HepG2 (cell line): ENCODE measurements around the gene LCMT2. TPM values are rescaled to one million over a fixed set of nuclear protein-coding genes. Genes with fewer than 3 reads are reported as not detected.

Source experiments
- CCAR2 ChIP-seq: fragments of 200-400 bp; formaldehyde crosslinking; optimal IDR thresholded peaks from 2 replicates; pipeline ENCODE3; 2018; ENCODE audit warnings: low read depth, mild to moderate bottlenecking, low read length, moderate library complexity
- GABPB1 ChIP-seq: IDR thresholded peaks from 2 replicates; pipeline ENCODE4 v1.6.1; 2016; ENCODE audit warnings: mild to moderate bottlenecking, missing genetic modification reagents, moderate library complexity, missing compliant biosample characterization
- IRX3 ChIP-seq: sonication (generic); formaldehyde crosslinking; IDR thresholded peaks from 2 replicates; pipeline ENCODE4 v1.8.1; 2023; ENCODE audit warnings: mild to moderate bottlenecking, low read depth, missing genetic modification reagents, borderline replicate concordance
- KDM2A ChIP-seq: sonication (generic); formaldehyde crosslinking; IDR thresholded peaks from 2 replicates; pipeline ENCODE4 v1.4.0; 2020; ENCODE audit warnings: low read depth, missing genetic modification reagents, borderline replicate concordance
- MAX ChIP-seq: IDR thresholded peaks from 2 replicates; pipeline ENCODE4 v1.6.1; 2012; ENCODE audit warnings: inconsistent platforms
- MBNL3 ChIP-seq: fragments of 250-450 bp; sonication (Bioruptor Pico); conservative IDR thresholded peaks from 2 replicates; pipeline ENCODE4 v1.8.0; 2022; ENCODE audit warnings: mild to moderate bottlenecking, inconsistent platforms
- NAIF1 ChIP-seq: sonication (generic); formaldehyde crosslinking; IDR thresholded peaks from 2 replicates; pipeline ENCODE4 v1.5.0; 2020; ENCODE audit warnings: mild to moderate bottlenecking, missing genetic modification reagents, borderline replicate concordance
- PAF1 ChIP-seq: IDR thresholded peaks from 2 replicates; pipeline ENCODE4 v1.6.1; 2016; ENCODE audit warnings: missing genetic modification reagents, missing compliant biosample characterization
- PREB ChIP-seq: sonication (generic); formaldehyde crosslinking; IDR thresholded peaks from 2 replicates; pipeline ENCODE4 v1.4.0; 2020; ENCODE audit warnings: missing genetic modification reagents
- RARA ChIP-seq: IDR thresholded peaks from 2 replicates; pipeline ENCODE4 v1.6.1; 2016; ENCODE audit warnings: missing genetic modification reagents, missing compliant biosample characterization
- RFX3 ChIP-seq: IDR thresholded peaks from 2 replicates; pipeline ENCODE4 v1.6.1; 2016; ENCODE audit warnings: missing biosample characterization, missing genetic modification reagents
- RFX5 ChIP-seq: IDR thresholded peaks from 2 replicates; pipeline ENCODE4 v1.6.1; 2011; ENCODE audit warnings: low read depth, low read length, improper control_type of control experiment
- RFXAP ChIP-seq: sonication (generic); formaldehyde crosslinking; IDR thresholded peaks from 2 replicates; pipeline ENCODE4 v1.4.0; 2020; ENCODE audit warnings: missing genetic modification reagents, borderline replicate concordance
- RXRA ChIP-seq: sonication (generic); formaldehyde crosslinking; IDR thresholded peaks from 2 replicates; pipeline ENCODE4 v1.5.1; 2020; ENCODE audit warnings: missing genetic modification reagents
- SIX4 ChIP-seq: sonication (generic); formaldehyde crosslinking; IDR thresholded peaks from 2 replicates; pipeline ENCODE4 v1.4.0; 2020; ENCODE audit warnings: missing genetic modification reagents
- SMAD9 ChIP-seq: sonication (generic); formaldehyde crosslinking; IDR thresholded peaks from 2 replicates; pipeline ENCODE4 v1.5.1; 2020; ENCODE audit warnings: mild to moderate bottlenecking, missing genetic modification reagents
- SOX6 ChIP-seq, 2 experiments: fragments of 450-650 bp in 1 of 2; sonication (generic) in 1 of 2; formaldehyde crosslinking in 1 of 2; IDR thresholded peaks; 2 replicates each; pipeline versions ENCODE4 v1.4.0 to v1.6.1; 2017 to 2020; ENCODE audit warnings: antibody characterized with exemption in 1 of 2, mild to moderate bottlenecking in 1 of 2, missing genetic modification reagents in 1 of 2
- SP5 ChIP-seq: IDR thresholded peaks from 2 replicates; pipeline ENCODE4 v1.6.1; 2016; ENCODE audit warnings: low read depth, borderline replicate concordance
- TEF ChIP-seq: sonication (generic); formaldehyde crosslinking; IDR thresholded peaks from 2 replicates; pipeline ENCODE4 v1.5.0; 2020; ENCODE audit warnings: missing genetic modification reagents
- THAP7 ChIP-seq: sonication (generic); formaldehyde crosslinking; IDR thresholded peaks from 2 replicates; pipeline ENCODE4 v1.8.1; 2023; ENCODE audit warnings: mild to moderate bottlenecking, missing genetic modification reagents
- ZFP91 ChIP-seq: sonication (generic); formaldehyde crosslinking; IDR thresholded peaks from 2 replicates; pipeline ENCODE4 v1.9.0; 2022; ENCODE audit warnings: missing genetic modification reagents, mild to moderate bottlenecking, borderline replicate concordance
- ZNF260 ChIP-seq: sonication (generic); formaldehyde crosslinking; IDR thresholded peaks from 2 replicates; pipeline ENCODE4 v1.4.0; 2020; ENCODE audit warnings: missing genetic modification reagents, low read depth, mild to moderate bottlenecking, borderline replicate concordance
- ZNF382 ChIP-seq: sonication (generic); formaldehyde crosslinking; IDR thresholded peaks from 2 replicates; pipeline ENCODE4 v1.5.0; 2020; ENCODE audit warnings: missing genetic modification reagents, mild to moderate bottlenecking, borderline replicate concordance
- ZSCAN22 ChIP-seq: sonication (generic); formaldehyde crosslinking; IDR thresholded peaks from 2 replicates; pipeline ENCODE4 v1.4.0; 2020; ENCODE audit warnings: mild to moderate bottlenecking, missing genetic modification reagents
- ZSCAN29 ChIP-seq: sonication (generic); formaldehyde crosslinking; conservative IDR thresholded peaks from 2 replicates; pipeline ENCODE4 v1.4.0; 2020; ENCODE audit warnings: mild to moderate bottlenecking, missing genetic modification reagents
- polyA plus RNA-seq, 8 experiments: library from polyadenylated mRNA; depleted of rRNA in 3 of 8; stranded (reverse) in 7 of 8; unstranded in 1 of 8; fragments of >200 nt; fragmentation: Illumina TruSeq in 4 of 8; extraction: Trizol in 4 of 8; gene quantifications; 2 replicates each; pipeline versions ENCODE4 v1.2.1 to v1.2.3, GENCODE V29; 2011 to 2016; ENCODE audit warnings: low read depth in 4 of 8, missing spikeins in 1 of 8, mixed read lengths in 1 of 8; ENCODE audit not compliant: insufficient read depth in 1 of 8
- total RNA-seq, 5 experiments: library from RNA; depleted of rRNA; stranded (reverse); fragments of >200 nt; fragmentation: Illumina TruSeq; extraction: Trizol; gene quantifications; 2 replicates each; pipeline ENCODE4 v1.2.3, GENCODE V29; 2016; ENCODE audit warnings: low read depth in 1 of 5

Gene LCMT2
- total and polyA plus RNA-seq, 2 of the 13 experiments (the other 11 are each of a cell fraction or from before 2014, with no cell fraction given): 6.9 to 9.1 TPM

- TF ChIP-seq SMAD9 (CRISPR knock-in tag) (no peak), PAF1 (no peak), MAX (peak; percentile 91), SOX6 (IDR thresholded peaks at IDR 0.05) (no peak), SOX6 (CRISPR knock-in tag; IDR thresholded peaks at IDR 0.05) (peak; percentile 58), THAP7 (no peak), CCAR2 (no peak), ZNF260 (CRISPR knock-in tag) (no peak), IRX3 (CRISPR knock-in tag) (peak; percentile 14; the same call in 1 of the 2 replicates), ZNF382 (CRISPR knock-in tag) (no peak), TEF (CRISPR knock-in tag) (0 out of 2 replicates have a peak, but pooled peaks have one; percentile 11), RFX3 (CRISPR knock-in tag) (peak; percentile 13; the same call in 1 of the 2 replicates), ZSCAN29 (CRISPR knock-in tag) (0 out of 2 replicates have a peak, but pooled peaks have one; percentile 66), ZSCAN22 (CRISPR knock-in tag) (no peak), NAIF1 (peak; percentile 94), MBNL3 (CRISPR knock-in tag) (no peak), GABPB1 (CRISPR knock-in tag) (peak; percentile 97), RARA (CRISPR knock-in tag) (peak; percentile 44; the same call in 1 of the 2 replicates), PREB (CRISPR knock-in tag) (no peak), RFXAP (CRISPR knock-in tag) (no peak), RFX5 (no peak; the same call in 1 of the 2 replicates), SIX4 (CRISPR knock-in tag) (0 out of 2 replicates have a peak, but pooled peaks have one; percentile 9), KDM2A (CRISPR knock-in tag) (peak; percentile 73), RXRA (CRISPR knock-in tag) (peak; percentile 57; the same call in 1 of the 2 replicates), SP5 (CRISPR knock-in tag) (no peak), ZFP91 (CRISPR knock-in tag) (peak; percentile 82)
Measured at GRCh38 chr15:43329960-43330779, at the start of gene LCMT2 (continued).
